Chondrocyte (in vitro differentiated cells): ENCODE data around the gene ITPR3. TPM values are rescaled to one million over a fixed set of nuclear protein-coding genes. Genes with fewer than 3 reads are reported as not detected.
"Not testable (repeated sequence)": the region's sequence is repeated elsewhere in the genome, so short reads cannot be mapped to it uniquely, and the experiment has no call there.

Experiments used
- DNase-seq: peaks from one replicate; pipeline ENCODE4 v3.0.0; 2021; ENCODE audit warnings: mixed read lengths, low spot score
- H3K27ac Mint-ChIP-seq: one replicate; pipeline ENCODE4 v1.8.0; 2021; ENCODE audit warnings: mild to moderate bottlenecking, moderate library complexity, mixed read lengths; ENCODE audit not compliant: unreplicated experiment
- H3K27me3 Mint-ChIP-seq: 2 replicates; pipeline ENCODE4 v1.8.0; 2021; ENCODE audit warnings: low read depth, mixed read lengths
- H3K36me3 Mint-ChIP-seq: 2 replicates; pipeline ENCODE4 v1.8.0; 2021; ENCODE audit warnings: low read depth, mixed read lengths
- H3K4me1 Mint-ChIP-seq: 2 replicates; pipeline ENCODE4 v1.8.0; 2021; ENCODE audit warnings: low read depth, mild to moderate bottlenecking, mixed read lengths
- H3K4me3 Mint-ChIP-seq: one replicate; pipeline ENCODE4 v1.8.0; 2021; ENCODE audit warnings: mild to moderate bottlenecking, moderate library complexity, mixed read lengths; ENCODE audit not compliant: unreplicated experiment
- H3K9me3 Mint-ChIP-seq: 2 replicates; pipeline ENCODE4 v1.8.0; 2021; ENCODE audit warnings: low read depth, mixed read lengths
- CTCF ChIP-seq: fragments of 200-600 bp; sonication (generic); IDR thresholded peaks from 2 replicates; pipeline ENCODE4 v1.5.0; 2021; ENCODE audit warnings: antibody characterized with exemption, mild to moderate bottlenecking, moderate library complexity
- total RNA-seq: library from RNA; stranded (reverse); gene quantifications from 3 replicates; pipeline ENCODE4 v1.2.1, GENCODE V29; 2021

ITPR3 gene
- total RNA-seq, 1 donor from 2014 or later: 10.0 TPM

DNA sequence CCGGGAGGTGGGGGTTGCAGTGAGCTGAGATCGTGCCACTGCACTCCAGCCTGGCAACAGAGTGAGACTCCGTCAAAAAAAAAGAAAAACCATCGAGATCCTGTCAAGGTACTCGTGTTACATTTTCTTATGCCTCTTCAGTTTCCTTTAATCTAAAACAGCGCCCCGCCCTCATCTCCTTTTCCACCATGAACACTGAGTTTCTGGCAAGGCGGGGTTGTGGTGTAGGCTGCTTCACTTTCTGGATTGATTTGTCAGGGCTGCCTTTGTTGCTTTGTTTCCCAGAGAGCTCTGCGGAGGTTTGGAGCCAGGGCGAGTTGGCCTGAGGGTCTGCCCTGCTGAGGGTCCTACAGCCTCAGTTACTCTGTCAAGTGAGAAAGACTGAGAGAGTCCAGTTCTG, 8.9 kb downstream of the ITPR3 start:
- Mint-ChIP-seq H3K36me3 (no peaks in the 10 kb centered on the region), H3K27me3 (no peaks in the 10 kb centered on the region), H3K9me3 (no peaks in the 10 kb centered on the region), H3K27ac (no peak overlapping the region), H3K4me1 (peaks cover 28% of the 10 kb centered on the region), H3K4me3 (no peak overlapping the region)
- TF ChIP-seq CTCF: no peak
- DNase-seq: no peak

- H3K4me1 Mint-ChIP-seq: peaks cover 28% of the 10 kb centered on the region
- not testable (repeated sequence) for H3K9me3 Mint-ChIP-seq, H3K27ac Mint-ChIP-seq, DNase-seq, H3K27me3 Mint-ChIP-seq, H3K36me3 Mint-ChIP-seq, H3K4me3 Mint-ChIP-seq
Measured at GRCh38 chr6:33631521-33631920, 10.4 kb downstream of the ITPR3 start.

DNA sequence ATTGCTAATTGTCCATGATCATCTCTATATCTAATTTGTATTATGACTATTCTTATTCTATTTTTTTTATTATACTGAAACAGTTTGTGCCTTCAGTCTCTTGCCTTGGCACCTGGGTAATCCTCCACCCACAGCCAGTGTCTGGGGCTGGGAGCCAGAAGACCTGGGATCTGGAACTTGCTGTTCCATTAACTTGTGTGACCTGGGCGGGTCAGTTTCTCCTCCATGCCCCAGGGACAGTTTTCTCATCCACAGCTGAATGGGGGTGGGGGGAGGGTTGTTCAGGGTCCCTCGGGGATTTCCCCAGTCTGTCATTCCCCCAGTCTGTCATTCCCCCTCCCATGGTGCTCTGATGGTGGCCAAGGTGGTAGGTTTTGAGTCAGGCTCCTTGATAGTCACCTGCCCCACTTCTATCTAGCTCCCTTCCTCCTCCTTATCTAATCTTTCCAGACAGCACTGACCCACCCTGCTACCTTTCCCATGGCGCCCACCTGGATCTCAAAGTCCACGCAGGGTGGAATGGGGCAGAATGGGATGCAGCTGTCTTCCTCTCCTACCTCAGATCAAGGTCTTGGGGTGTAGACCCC, 10.9 kb downstream of the ITPR3 start:
- no peak overlapping the region for H3K27ac Mint-ChIP-seq
- H3K4me1 Mint-ChIP-seq: peaks cover 28% of the 10 kb centered on the region
- no peaks in the 10 kb centered on the region for H3K9me3 Mint-ChIP-seq
- no peaks in the 10 kb centered on the region for H3K27me3 Mint-ChIP-seq
- no peak overlapping the region for H3K4me3 Mint-ChIP-seq
- no peak for TF ChIP-seq CTCF
- H3K36me3 Mint-ChIP-seq: peaks cover 2% of the 10 kb centered on the region
- no peak for DNase-seq

DNA sequence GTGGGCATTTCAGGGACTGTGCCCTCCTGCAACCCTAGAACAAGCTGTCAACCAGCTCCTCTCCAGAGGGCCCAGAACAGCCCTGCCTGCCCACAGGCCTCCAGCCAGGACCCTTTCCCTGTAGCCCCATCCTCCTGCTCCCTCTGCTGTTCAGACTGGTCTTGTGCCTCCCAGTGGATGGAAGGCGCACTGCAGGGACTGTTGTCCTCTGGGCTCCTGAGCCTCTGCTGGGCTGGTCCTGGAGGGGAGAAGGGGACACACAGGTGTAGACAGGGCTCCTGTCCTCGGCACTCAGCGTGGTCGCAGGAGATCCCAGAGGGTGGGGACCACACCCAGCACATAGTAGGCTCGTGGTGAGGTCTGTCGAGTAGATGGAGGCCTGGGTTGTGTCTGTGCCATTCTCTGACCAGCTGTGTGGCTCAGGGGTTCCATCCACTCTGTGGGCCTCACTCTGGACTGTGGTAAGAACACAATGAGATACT, 11.5 kb downstream of the ITPR3 start:
- peak; percentile 78 for TF ChIP-seq CTCF
- Mint-ChIP-seq H3K4me3 (peak overlapping the region; percentile 69), H3K27ac (no peak overlapping the region), H3K4me1 (peaks cover 25% of the 10 kb centered on the region), H3K36me3 (peaks cover 2% of the 10 kb centered on the region), H3K9me3 (no peaks in the 10 kb centered on the region), H3K27me3 (no peaks in the 10 kb centered on the region)
- DNase-seq: no peak

DNA sequence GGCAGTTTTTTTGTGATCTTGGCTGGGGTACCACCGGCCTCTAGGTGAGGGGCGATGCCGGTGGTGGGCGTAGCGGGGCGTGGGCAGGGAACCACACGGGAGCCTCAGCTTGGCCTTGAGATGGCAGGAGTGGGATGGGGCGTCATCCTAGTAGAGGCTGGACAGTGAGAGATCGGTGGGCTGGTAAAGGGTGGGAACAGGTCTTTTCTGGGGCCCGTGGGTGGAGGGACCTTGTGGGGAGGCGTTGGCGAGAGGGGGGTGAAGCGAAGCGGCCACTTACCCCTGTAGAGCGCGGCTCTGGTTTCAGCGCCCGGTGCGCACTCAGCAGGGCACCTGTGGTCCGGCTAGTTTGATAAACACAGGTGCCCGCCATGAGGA, 12.0 kb downstream of the ITPR3 start:
- Mint-ChIP-seq H3K27me3 (no peaks in the 10 kb centered on the region), H3K4me1 (peaks cover 25% of the 10 kb centered on the region), H3K27ac (no peak overlapping the region), H3K4me3 (peak overlapping the region; percentile 69), H3K9me3 (no peaks in the 10 kb centered on the region), H3K36me3 (peaks cover 2% of the 10 kb centered on the region)
- DNase-seq: no peak
- no peak for TF ChIP-seq CTCF
